NCI-H446 treated with DMSO at 0.1 percent for 48 hours (cell line): ENCODE data around the gene ZBTB12.

Source experiments
- DNase-seq: peaks from one replicate; lab custom pipeline; 2025; lab: John Stamatoyannopoulos, UW

Gene ZBTB12

DNA sequence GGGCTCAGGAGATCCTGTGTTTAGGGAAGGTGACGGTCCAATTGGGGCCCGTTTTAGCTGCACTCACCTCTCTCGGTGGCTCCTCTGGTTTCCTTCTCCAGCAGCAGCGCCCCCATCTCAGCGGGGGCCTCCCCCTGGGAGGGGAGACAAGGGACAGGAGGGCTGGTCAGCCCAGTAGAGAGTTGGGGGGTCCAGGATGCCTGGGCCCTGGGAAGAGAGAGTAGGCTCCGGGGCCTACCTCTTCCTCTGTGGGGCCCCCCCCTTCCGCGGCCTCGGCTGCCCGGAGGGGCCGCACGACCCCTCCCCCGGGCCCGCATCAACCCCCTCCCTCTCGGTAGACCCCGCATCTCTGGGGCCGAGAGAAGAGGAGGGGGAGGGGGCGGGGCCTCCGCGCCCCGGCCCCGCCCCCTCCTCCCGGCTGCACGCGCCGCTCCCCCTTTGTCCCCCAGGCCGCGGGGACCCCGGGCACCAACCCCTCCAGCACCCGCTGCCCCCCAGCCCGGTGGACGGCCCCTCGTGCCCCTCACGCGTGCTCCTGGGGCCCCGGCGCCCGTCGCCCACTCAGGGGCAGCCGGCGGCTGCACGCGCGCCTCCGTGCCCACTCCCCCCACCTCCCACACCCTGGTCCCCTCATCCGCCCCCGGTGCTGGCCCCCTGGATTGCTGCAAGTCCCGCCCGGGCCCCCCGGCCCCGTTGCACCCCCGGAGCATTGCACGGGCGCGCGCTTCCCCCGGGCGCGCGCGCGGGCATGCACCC is 4.9 kb downstream of the ZBTB12 start:
- DNase-seq = no peak

- DNase-seq = no peak
Observed at GRCh38 chr6:31896493-31896855, 5.4 kb downstream of the ZBTB12 start.

- no peak for DNase-seq
Observed at GRCh38 chr6:31892821-31893220, 9.1 kb downstream of the ZBTB12 start.

DNA sequence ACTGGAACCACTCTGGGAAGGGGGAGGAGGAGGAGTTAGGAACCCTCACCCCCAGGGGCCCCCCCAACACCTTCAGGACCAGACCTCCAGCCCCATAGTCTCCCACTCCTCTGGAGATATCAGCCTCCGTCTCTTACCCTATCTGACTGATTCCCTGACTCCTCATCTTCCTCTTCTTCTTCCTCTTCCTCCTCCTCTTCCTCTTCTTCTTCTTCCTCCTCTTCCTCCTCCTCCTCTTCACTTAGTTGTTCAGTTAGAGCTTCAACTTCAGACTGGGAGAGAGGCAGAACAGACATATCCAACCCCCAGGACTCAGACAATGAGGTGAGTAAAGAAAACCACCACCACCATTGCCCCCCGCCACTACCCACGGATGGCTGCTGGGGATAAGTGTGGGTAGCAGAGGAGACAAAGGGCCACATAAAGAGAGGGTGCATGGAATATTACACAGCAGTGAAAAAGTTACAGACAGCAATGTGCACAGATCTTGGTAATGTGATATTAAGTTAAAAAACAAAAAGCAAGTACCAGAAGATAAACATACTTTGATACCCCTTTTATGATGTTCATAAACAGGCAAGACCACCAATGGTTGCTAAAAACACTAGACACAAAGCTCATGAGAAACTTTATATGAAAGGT is 12.4 kb downstream of the ZBTB12 start:
- no peak for DNase-seq

GRCh38 chr6:31888276-31889258 is 13.3 kb downstream of the ZBTB12 start:
- no peak for DNase-seq

GRCh38 chr6:31887173-31888007 is 14.5 kb downstream of the ZBTB12 start:
- DNase-seq = no peak

DNA sequence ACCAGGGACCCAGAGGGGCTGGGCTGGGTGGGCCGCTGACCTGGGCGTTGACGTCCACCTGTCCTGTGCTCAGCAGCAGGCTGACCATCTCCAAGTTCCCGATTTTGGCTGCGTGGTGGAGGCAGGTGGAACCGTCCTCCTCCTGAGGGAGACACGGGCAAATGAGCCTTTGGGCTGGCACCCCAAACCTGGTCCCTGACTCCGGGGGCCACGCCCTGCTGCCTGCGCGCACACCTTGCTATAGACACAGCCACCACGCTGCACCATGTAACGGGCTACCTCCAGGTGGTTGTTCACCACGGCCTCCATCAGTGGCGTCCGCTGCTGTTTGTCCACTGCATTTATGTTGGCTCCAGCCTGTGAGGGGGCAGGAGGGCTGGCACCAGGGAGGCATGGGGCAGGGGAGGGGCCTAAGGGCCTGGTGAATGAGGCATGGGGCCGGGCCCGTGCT is 15.3 kb downstream of the ZBTB12 start:
- no peak for DNase-seq

GRCh38 chr6:31884528-31885035 is 17.3 kb downstream of the ZBTB12 start:
- DNase-seq = no peak

- no peak for DNase-seq
Observed at GRCh38 chr6:31883676-31884075, 18.2 kb downstream of the ZBTB12 start.

- DNase-seq = no peak
Observed at GRCh38 chr6:31882344-31882743, 19.5 kb downstream of the ZBTB12 start.

DNA sequence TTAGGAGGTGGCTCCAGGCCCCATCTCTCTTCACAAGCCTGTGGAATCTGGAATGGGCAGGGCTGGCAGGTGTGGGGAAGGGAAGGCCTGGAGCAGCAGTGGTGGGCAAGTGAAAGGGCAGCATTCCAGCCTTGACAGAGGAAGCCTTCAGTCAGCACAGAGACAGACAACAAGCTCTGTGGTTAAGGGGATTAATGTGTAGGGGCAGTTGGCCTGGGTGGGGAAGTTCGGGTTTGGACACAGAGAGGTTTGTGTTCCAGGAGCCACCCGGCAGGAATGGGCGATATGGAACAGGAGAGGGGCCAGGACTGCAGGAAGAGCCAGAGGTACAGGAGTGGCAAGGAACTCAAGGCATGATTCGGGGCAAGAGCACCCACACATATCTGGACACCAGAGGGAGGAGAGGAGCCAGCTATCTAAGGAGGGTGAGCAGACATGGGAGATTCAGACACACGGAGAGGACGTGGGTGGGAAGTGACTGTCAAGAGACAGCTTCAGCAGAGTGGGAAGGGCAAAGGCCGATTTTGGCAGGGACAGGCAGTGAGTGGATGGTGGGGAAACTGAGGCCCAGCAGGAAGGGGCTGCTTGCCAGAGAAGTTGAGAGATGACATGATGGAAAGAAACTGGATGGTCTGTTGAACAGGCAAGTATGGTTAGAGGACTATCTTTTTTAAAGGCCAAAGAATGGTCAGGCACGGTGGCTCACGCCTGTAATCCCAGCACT is 20.6 kb downstream of the ZBTB12 start:
- DNase-seq = no peak

- DNase-seq = no peak
Observed at GRCh38 chr6:31880616-31881015, 21.3 kb downstream of the ZBTB12 start.

DNA sequence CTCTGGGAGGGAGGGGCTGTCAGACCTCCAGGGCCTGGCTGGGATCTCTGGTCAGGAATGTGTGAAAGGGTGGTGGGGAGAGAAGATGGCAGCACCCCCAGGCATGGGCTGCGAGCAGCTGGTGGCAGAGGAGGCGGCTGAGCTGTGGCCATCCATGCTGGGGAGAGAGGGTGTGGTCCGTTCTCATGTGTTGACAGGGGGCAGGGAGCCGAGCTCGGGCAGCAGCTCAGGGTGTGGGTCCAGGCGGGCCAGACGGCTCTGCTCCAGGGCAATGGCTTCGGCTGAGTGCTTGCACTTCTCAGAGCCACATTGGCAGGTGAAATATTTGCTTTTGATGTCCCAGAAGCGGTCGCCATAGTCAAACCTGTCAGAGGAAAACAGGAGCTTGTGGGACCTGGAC is 22.0 kb downstream of the ZBTB12 start:
- DNase-seq = no peak

GRCh38 chr6:31879143-31879542 is 22.7 kb downstream of the ZBTB12 start:
- DNase-seq = no peak

DNA sequence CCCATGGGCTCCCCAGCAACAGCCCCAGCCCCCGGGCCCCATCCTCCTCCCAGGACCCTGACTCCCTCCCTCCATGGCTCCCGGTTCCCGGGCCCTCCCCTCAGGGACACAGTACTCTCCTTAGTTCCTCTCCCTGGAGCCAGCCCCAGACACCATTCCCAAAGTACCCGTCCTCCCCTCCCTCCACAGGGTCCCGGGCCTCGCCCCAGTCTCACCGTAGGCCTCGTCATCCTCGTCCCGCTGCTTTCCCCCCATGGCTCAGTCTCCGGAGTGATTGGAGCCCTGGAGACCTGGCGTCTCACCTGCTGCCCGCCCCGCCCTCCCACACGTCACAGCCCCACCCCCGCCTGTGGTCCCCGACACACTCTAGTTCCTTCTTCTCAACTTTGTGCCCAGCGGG is 23.2 kb downstream of the ZBTB12 start, which contains the start of gene SLC44A4:
Gene SLC44A4, minus strand, starts transcription at position 272 of the 400 bp plus-strand sequence. Its CDS starts 17 bp downstream, at position 255.
- DNase-seq = no peak

GRCh38 chr6:31878222-31878621 is 23.7 kb downstream of the ZBTB12 start:
- no peak for DNase-seq

- no peak for DNase-seq
Observed at GRCh38 chr6:31877651-31878161, 24.2 kb downstream of the ZBTB12 start.

DNA sequence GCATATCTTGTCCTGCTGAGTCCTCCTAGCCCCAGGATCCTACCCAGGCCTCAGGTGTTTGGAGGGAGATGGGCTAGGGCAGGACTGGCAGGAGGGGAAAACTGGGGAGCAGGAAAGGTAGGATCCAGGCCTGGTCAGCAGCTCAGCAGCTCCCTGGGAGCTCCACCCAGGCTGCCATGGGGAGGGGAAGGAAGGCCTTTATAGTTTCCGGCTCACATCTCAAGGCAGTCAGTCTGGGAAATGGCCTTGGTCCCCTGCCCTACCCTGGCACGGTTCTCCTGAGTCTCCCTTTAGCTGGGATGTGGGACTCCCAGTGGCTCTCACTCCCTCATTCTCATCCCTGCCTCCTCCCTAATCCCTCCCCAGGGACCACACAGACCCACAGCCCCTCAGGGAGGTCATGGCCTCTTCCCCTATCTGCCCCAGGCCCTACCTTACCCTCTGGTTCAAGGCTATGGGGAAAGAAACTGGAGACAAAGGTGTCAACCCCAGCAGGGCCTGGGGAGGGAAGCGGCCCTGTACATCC is 24.7 kb downstream of the ZBTB12 start:
- DNase-seq = no peak

GRCh38 chr6:31876357-31876756 is 25.5 kb downstream of the ZBTB12 start:
- DNase-seq = no peak

DNA sequence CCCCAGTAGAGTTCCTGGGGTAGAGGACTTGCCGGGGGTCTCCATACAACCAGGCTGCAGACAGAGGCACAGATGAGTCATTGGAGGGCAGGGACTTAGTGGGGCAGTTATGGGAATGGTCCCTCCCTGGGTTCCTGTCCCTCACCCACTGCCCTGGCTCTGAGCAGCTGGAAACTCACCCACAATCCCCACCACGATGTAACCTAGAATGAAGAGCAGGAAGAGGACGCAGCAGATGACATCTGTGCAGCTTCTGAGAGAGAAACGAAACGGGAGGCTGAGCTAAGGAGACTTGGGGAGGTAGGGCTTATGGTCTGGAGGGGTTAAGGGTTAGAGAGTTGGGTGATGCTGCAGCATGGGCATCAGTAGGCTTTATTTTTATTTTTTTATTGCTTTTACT is 26.0 kb downstream of the ZBTB12 start:
- DNase-seq = no peak
